Right cardiac atrium (tissue), 5 donors: ENCODE data around the gene GNA15. TPM values are rescaled to one million over a fixed set of nuclear protein-coding genes. Genes with fewer than 3 reads are reported as not detected.

Experiments
- ATAC-seq, 2 donors: fragments of 200-7000 bp; cut with Tn5 transposase; one replicate each; pipeline versions ENCODE4 v1.8.0 to v1.9.1; 2020; ENCODE audit warnings: moderate library complexity in 2 of 2, mild to moderate bottlenecking in 1 of 2
- DNase-seq, 3 donors: peaks; one replicate each; pipeline ENCODE4 v3.0.0-alpha.2; 2020
- H3K27ac ChIP-seq: one replicate; pipeline ENCODE4 v1.5.1; 2013; ENCODE audit warnings: mild to moderate bottlenecking, low read length, control low read depth, moderate library complexity
- H3K27me3 ChIP-seq: one replicate; pipeline ENCODE4 v1.6.1; 2013; ENCODE audit not compliant: control insufficient read depth, insufficient read depth
- H3K4me1 ChIP-seq: one replicate; pipeline ENCODE4 v1.6.1; 2013; ENCODE audit warnings: low read length; ENCODE audit not compliant: control insufficient read depth, insufficient read depth
- H3K4me3 ChIP-seq: one replicate; pipeline ENCODE4 v1.5.1; 2013; ENCODE audit warnings: low read length, control low read depth
- H3K9me3 ChIP-seq: one replicate; pipeline ENCODE4 v1.6.1; 2013; ENCODE audit warnings: low read length; ENCODE audit not compliant: control insufficient read depth
- WGBS: extraction: QIAGEN DNeasy Blood & Tissue Kit; methylation state at CpG from one replicate; pipeline ENCODE4 v1.1.7; 2013; 5-methylcytosine and 5-hydroxymethylcytosine counted together
- intact Hi-C, 4 donors: fragments of 100-400 bp; cut with DNase I; formaldehyde crosslinking; loops; one replicate each; pipeline versions ENCODE4 v1.11.0 to v1.14.0; 2022 to 2023
- polyA plus RNA-seq: library from polyadenylated mRNA; stranded (reverse); fragments of 200-250 nt; gene quantifications from one replicate; pipeline ENCODE4 v1.2.3, GENCODE V29; 2013
- total RNA-seq, 4 donors: library from RNA; stranded (reverse); fragmentation: NEBNext Ultra II Directional; extraction: Animal tissue kit (Norgen Biotek cat#: 25700); gene quantifications; one replicate each; pipeline ENCODE4 v1.2.1, GENCODE V29; 2021
- donor health status: healthy with polysubstance abuse.
- donor health status: DM: no; HTN: yes; CAD: no.
- donor health status: DM: no; HTN: no; CAD: no.
- donor health status: DM: no; HTN: yes; CAD: no; lungs with severe emphysema.
- donor health status: DM: yes; HTN: yes; CAD: no.

Gene GNA15
- total and polyA plus RNA-seq, 5 donors = 1.00 to 2.5 (median 1.8) TPM

DNA sequence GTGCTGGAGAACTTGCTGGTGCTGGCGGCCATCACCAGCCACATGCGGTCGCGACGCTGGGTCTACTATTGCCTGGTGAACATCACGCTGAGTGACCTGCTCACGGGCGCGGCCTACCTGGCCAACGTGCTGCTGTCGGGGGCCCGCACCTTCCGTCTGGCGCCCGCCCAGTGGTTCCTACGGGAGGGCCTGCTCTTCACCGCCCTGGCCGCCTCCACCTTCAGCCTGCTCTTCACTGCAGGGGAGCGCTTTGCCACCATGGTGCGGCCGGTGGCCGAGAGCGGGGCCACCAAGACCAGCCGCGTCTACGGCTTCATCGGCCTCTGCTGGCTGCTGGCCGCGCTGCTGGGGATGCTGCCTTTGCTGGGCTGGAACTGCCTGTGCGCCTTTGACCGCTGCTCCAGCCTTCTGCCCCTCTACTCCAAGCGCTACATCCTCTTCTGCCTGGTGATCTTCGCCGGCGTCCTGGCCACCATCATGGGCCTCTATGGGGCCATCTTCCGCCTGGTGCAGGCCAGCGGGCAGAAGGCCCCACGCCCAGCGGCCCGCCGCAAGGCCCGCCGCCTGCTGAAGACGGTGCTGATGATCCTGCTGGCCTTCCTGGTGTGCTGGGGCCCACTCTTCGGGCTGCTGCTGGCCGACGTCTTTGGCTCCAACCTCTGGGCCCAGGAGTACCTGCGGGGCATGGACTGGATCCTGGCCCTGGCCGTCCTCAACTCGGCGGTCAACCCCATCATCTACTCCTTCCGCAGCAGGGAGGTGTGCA, 43.3 kb downstream of the GNA15 start:
- Histone ChIP-seq H3K4me1 (no peaks in the 10 kb centered on the region), H3K27ac (no peak overlapping the region), H3K9me3 (no peaks in the 10 kb centered on the region), H3K4me3 (no peak overlapping the region), H3K27me3 (no peaks in the 10 kb centered on the region)
- ATAC-seq = peak; percentile 9 to 15
- WGBS = 81% methylated on average over 52 of the region's 52 CpGs
- DNase-seq = peak in 1 of 3 donors; percentile 53
- intact Hi-C loops = no loop called here

DNA sequence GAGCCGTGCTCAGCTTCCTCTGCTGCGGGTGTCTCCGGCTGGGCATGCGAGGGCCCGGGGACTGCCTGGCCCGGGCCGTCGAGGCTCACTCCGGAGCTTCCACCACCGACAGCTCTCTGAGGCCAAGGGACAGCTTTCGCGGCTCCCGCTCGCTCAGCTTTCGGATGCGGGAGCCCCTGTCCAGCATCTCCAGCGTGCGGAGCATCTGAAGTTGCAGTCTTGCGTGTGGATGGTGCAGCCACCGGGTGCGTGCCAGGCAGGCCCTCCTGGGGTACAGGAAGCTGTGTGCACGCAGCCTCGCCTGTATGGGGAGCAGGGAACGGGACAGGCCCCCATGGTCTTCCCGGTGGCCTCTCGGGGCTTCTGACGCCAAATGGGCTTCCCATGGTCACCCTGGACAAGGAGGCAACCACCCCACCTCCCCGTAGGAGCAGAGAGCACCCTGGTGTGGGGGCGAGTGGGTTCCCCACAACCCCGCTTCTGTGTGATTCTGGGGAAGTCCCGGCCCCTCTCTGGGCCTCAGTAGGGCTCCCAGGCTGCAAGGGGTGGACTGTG, 44.0 kb downstream of the GNA15 start:
- H3K27ac ChIP-seq = no peak overlapping the region
- peak in 1 of 2 donors; percentile 4 for ATAC-seq
- intact Hi-C loops = no loop called here
- H3K9me3 ChIP-seq = no peaks in the 10 kb centered on the region
- no peak overlapping the region for H3K4me3 ChIP-seq
- WGBS = 80% methylated on average over 31 of the region's 31 CpGs
- no peaks in the 10 kb centered on the region for H3K4me1 ChIP-seq
- DNase-seq = peak in 1 of 3 donors; percentile 53
- H3K27me3 ChIP-seq = no peaks in the 10 kb centered on the region

DNA sequence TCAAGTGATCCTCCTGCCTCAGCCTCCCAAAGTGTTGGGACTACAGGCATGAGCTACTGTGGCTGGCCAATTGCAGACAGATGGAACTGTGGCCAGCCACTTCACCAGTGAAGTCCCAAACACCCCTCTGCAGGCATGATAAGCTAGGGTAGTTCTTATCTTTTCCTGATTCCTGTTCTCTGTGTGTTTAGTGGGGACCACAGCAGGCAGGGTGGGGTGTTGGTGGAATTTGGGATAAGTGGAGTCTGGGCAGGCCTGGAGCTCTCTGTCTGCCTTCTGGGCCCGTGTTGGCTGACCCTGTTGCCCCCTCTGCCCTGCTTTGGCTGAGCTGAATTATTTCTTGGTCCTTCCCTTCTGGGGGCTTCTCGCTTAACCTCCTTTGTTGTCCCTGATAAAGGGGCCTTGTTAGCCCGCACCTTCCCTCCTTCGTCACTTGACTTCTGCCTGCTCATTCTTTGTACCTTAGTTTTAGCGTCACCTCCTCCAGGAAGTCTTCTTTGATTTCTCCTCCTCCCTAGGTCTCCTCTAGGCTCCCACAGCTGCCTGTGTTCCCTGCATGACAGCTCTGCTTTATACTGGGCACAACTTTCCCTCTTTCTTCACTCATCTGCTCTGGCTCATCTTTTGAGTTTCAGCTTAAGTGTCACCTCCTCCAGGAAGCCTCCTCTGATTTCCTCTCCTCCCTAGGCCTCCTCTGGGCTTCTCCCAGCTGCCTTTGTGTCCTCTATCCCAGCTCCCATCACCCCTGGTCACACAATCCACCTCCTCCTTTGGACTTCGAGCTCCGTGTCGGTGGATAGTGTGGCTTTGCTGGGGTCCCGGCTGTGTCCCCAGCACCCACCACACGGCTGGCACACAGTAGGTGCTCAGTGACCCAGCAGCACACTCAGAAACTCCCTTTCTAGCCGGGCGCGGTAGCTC, 48.1 kb downstream of the GNA15 start:
- DNase-seq (peak in 2 of 3 donors; percentile 44 to 51), ATAC-seq (no peak)
- Histone ChIP-seq H3K4me3 (no peak overlapping the region), H3K27ac (no peak overlapping the region), H3K4me1 (peaks cover 6% of the 10 kb centered on the region), H3K9me3 (no peaks in the 10 kb centered on the region), H3K27me3 (no peaks in the 10 kb centered on the region)
- WGBS = 76% methylated on average over 13 of the region's 13 CpGs
- intact Hi-C loops = no loop called here

DNA sequence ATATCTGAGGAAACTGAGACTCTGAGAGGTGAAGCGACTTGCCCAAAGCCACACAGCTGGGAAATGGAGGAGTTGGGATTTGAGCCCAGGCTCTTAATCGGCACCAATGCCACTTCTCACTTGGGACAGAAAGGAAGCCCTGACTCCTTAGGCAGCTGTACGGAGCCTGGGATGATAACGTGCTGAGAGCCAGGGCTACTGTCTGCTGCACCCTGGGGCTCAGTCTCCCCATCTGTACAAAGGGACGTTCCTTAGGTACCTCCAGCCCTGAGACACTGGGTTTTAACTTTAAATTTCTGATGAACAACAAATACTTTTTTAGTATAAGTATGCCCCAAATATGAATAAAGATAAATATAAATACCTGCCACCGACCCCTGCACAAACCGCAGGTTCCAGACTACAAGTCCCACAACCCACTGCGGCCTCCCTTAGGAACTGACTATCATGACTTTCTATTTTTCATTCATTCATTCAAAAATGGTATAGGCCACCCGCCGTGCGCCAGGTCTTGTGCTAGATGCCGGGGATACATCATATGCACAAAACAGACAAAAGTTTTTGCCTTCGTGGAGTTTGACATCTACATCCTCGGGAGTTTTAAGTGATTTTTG, 49.1 kb downstream of the GNA15 start:
- H3K27ac ChIP-seq = no peak overlapping the region
- H3K4me3 ChIP-seq = peak overlapping the region; percentile 90
- intact Hi-C loops = no loop called here
- H3K27me3 ChIP-seq = no peaks in the 10 kb centered on the region
- ATAC-seq (peak; percentile 63 to 64), DNase-seq (peak; percentile 77 to 92 (median 85))
- WGBS = 13% methylated on average over 14 of the region's 14 CpGs
- H3K9me3 ChIP-seq = no peaks in the 10 kb centered on the region
- H3K4me1 ChIP-seq = peaks cover 6% of the 10 kb centered on the region

DNA sequence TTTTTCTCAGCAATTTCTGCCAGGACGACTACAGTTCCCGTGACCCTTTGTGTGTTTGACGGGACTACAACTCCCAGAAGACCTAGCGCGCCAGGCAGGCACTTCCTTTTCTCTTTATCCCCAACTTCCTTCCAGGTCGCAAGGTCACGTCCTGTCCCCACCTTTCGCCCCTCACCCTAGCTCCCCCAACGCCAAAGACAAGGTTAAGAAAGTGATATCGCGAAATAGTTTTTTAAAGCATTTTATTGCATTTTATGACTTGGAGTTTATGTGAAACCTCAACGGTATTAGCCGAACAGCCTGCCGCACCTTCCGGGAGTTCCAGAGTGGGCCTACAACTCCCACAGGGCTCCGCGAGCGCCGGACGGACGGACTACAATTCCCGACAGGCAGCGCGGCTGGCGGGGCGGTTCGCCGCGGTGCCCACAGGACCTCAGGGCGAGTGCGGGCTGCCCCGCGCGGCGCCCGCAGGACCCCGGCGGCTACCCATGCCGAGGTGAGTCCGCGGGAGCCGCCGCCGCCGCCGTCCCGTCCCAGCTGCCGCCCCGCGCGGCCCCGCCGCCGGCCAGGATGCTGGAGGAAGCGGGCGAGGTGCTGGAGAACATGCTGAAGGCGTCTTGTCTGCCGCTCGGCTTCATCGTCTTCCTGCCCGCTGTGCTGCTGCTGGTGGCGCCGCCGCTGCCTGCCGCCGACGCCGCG, 49.8 kb downstream of the GNA15 start, which contains the start of gene NCLN:
TSS of gene NCLN (plus strand) at position 470 of the 699 bp plus-strand sequence. CDS start at position 571, 101 bp downstream.
- no peaks in the 10 kb centered on the region for H3K27me3 ChIP-seq
- DNase-seq (peak; percentile 95 to 98 (median 98)), ATAC-seq (peak; percentile 94 to 95)
- peaks cover 6% of the 10 kb centered on the region for H3K4me1 ChIP-seq
- H3K27ac ChIP-seq = peak within 1 kb of the TSS; percentile 73
- intact Hi-C loops = no loop called here
- H3K4me3 ChIP-seq = peak within 1 kb of the TSS; percentile 90
- no peaks in the 10 kb centered on the region for H3K9me3 ChIP-seq
- WGBS = under 1% methylated on average over 69 of the region's 69 CpGs

DNA sequence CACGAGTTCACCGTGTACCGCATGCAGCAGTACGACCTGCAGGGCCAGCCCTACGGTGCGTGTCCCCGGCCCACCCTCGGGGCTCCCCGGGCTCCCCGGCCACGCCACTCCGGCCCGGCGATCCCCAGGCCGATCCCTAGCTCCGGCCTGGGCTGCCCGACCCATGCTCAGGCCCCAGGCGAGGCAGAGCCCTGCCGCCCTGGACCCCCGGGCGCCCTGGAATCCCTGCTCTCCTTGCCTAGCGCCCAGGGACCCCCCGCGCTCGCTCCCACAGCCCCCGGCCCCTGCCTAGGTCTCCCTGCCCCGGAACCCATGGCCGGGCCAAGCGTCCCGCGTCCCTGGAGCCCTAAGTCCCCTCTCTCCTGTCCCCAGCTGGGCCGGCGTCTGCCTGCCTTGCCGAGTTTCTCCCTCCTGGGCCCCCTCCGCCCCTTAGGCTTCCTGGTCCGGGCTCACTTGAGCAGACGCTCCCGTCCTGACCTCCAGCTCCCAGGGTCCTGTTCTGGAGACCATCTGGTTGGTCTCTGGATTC, 50.4 kb downstream of the GNA15 start:
- H3K9me3 ChIP-seq = no peaks in the 10 kb centered on the region
- intact Hi-C loops = no loop called here

DNA sequence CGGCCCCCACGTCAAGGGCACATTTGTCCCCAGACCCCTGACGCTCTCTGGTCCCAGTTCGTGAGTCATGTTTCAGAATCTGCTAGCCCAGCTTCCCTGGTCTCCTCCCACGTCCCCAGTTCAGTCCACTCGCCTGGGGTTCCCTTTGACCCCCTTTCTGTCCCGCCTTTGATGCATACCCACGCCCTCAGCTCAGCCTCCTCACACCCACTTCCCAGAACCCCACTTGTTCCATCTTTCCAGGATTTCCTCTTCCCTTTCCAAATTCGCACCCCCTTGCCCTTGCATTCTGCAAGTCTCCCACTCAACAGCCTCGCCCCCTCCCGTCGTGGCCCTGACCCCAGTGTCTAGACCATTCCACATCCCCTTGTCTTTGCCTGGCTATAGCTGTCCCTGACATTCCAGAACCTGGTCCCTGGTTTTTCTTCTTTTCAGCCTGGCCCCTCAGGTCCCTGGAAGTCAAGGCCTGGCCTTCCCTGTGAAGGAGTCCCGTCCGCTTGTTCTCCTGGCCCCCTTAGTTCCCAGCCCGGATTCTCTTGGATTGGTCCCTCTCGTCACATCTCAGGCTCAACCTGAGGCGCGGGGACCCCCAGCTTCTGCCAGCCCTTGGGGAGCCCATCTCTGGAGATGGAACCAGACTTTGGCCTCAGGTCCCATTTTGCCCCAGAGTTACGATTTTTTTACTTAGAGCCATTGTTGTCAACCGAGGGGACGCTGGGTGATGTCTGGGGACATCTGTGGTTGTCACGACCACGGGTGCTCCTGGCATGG, 51.2 kb downstream of the GNA15 start:
- 69% methylated on average over 23 of the region's 23 CpGs for WGBS
- peak in 2 of 3 donors; percentile 34 to 63 for DNase-seq
- peaks cover 6% of the 10 kb centered on the region for H3K4me1 ChIP-seq
- intact Hi-C loops = no loop called here
- H3K27me3 ChIP-seq = no peaks in the 10 kb centered on the region
- no peak for ATAC-seq
- no peak overlapping the region for H3K27ac ChIP-seq
- H3K9me3 ChIP-seq = no peaks in the 10 kb centered on the region
- H3K4me3 ChIP-seq = peak overlapping the region; percentile 90

More for the DNA sequence above, 50.4 kb downstream of the GNA15 start:
- Histone ChIP-seq H3K27ac (peak overlapping the region; percentile 25), H3K4me1 (peaks cover 6% of the 10 kb centered on the region), H3K4me3 (peak overlapping the region; percentile 90), H3K27me3 (no peaks in the 10 kb centered on the region)
- peak in 1 of 3 donors; percentile 73 for DNase-seq
- WGBS = 1% methylated on average over 38 of the region's 38 CpGs
- ATAC-seq = peak; percentile 13 to 19

DNA sequence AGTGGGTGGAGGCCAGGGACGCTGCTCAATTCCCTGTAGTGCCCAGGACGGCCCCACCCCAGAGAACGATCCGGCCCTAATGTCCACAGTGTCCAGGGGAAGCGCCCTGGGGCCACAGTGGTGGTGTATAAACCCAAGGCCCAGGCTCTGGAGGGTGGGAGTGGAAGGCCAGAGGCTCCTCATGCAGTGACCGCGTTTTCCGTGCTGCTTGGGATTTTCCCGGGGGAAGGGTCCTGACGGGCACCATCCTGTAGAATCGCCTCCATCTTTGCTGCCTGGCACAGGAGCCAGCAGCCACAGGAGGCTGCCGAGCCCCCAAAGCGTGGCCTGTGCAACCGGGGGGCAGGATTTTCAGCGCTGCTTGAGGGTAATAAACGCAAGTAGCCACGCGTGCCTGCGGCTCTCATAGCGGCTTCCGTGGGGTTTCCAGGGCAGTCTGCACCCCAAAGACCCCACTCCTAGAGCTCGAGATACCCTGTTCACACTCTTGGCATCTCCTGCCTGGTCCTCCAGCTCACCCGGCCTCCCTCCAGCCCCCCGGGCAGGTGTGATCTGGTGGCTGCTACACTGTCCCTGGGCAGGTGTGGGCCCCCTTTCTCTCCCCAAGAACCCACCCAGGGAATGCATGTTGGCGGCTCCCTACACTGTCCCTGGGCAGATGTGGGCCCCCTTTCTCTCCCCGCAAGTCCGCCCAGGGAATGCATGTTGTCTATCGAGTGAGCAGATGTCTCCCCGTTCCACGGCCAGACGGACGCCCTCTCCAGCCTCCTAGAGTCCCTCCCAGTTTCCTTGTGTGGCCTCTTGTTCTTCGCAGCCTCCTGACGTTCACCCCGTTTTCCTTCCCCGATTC, 52.1 kb downstream of the GNA15 start:
- ATAC-seq = no peak
- 86% methylated on average over 36 of the region's 36 CpGs for WGBS

More for the DNA sequence above, 52.1 kb downstream of the GNA15 start:
- intact Hi-C loops = no loop called here
- Histone ChIP-seq H3K4me1 (peaks cover 6% of the 10 kb centered on the region), H3K27ac (no peak overlapping the region), H3K9me3 (no peaks in the 10 kb centered on the region), H3K27me3 (no peaks in the 10 kb centered on the region), H3K4me3 (no peak overlapping the region)
- DNase-seq = peak in 2 of 3 donors; percentile 12 to 48
